Subcutaneous adipose tissue (tissue), 4 donors: ENCODE measurements around the gene ASPRV1. TPM values are rescaled to one million over a fixed set of nuclear protein-coding genes. Genes with fewer than 3 reads are reported as not detected.

Experiments used
- total RNA-seq, 4 donors: library from RNA; depleted of rRNA; stranded (reverse); fragments of >200 nt; gene quantifications; one replicate each; pipeline ENCODE4 v1.1.0, GENCODE V29; 2016
- TF ChIP-seq, protein P1 (sequence below): fragments of 450-650 bp; IDR thresholded peaks from one replicate; pipeline ENCODE4 v1.5.1; 2016; ENCODE audit warnings: low read depth, mild to moderate bottlenecking, control low read depth, antibody characterized with exemption, moderate library complexity

Gene ASPRV1
- total RNA-seq, 4 donors from 2014 or later = 0.98 to 3.5 (median 2.1) TPM

DNA sequence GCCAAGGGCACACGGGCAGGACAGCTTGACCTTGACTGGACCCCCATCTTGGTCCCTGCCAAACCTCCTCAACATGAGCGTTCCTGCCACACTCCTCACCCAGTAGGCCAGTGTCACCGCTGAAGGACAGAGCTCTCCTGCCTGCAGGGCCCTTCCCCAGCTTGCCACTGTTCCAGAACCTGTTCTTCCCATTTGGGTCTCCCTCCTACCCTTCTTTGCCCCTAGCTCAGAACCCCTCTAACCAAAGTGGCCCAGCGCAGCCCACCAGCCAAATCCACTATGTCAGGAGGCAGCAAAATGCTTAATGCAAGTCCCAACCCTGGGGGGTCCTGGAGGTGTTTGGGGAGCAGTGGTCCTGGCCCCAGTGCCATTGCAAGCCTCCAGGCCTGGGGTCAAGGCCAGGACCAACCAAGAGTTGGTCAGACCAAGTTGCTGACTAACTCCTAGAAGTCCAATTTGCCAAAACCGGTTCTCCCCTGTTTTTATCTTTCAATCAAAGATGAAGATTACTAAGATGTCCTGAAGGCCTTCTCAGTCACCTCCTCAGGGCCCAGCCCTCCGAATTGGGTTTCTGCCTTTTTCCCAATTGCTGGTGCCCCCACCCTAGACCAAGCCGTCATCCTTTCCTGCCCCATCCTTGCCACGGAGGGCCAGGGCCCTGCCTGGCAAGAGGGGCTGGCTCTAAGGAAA lies 4.5 kb upstream of the ASPRV1 start:
- TF ChIP-seq, protein P1, sequence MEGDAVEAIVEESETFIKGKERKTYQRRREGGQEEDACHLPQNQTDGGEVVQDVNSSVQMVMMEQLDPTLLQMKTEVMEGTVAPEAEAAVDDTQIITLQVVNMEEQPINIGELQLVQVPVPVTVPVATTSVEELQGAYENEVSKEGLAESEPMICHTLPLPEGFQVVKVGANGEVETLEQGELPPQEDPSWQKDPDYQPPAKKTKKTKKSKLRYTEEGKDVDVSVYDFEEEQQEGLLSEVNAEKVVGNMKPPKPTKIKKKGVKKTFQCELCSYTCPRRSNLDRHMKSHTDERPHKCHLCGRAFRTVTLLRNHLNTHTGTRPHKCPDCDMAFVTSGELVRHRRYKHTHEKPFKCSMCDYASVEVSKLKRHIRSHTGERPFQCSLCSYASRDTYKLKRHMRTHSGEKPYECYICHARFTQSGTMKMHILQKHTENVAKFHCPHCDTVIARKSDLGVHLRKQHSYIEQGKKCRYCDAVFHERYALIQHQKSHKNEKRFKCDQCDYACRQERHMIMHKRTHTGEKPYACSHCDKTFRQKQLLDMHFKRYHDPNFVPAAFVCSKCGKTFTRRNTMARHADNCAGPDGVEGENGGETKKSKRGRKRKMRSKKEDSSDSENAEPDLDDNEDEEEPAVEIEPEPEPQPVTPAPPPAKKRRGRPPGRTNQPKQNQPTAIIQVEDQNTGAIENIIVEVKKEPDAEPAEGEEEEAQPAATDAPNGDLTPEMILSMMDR = no peak

GRCh38 chr2:69964353-69964841 lies 3.0 kb upstream of the ASPRV1 start:
- TF ChIP-seq, protein P1 = no peak

DNA sequence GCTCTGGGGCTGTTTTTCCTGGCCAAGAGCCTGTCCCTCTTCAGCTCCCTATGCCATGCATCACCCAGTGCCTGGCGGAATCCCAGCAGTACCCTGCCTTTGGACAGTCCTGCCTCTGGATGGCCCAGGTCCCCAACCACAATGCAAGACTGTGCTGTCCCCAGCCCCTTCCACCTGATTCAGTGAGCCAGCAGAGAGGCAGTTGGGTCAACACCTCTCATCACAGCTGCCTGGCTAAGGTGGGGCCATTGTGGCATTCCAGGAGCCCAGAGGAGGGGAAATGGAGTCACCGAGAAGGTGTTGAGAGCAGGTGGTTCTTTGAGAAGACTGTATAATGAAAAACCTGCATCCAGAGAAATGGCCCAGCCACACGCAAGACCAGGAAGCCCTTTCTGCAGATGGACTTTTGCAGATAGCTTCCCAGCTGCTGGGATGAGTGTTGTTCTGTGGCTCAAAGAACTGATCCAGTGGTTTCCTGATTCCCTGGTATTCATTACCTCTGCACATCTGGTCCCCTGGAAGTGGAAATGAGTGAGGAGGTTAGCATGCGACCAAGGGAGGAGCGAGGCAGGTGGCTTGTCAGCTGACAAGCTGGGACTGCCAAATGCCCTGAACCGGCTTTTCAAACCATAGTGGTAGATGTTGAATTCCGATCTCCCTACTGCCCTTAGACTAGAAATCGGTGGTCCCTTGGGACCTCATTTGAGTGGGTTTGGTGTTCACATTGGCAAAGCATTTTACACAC lies 1.7 kb upstream of the ASPRV1 start:
- TF ChIP-seq, protein P1 = no peak

- TF ChIP-seq, protein P1 = no peak
Measured at GRCh38 chr2:69960821-69961220, 610 bp downstream of the ASPRV1 start.

- TF ChIP-seq, protein P1 = no peak
Measured at GRCh38 chr2:69959425-69959824, 2.0 kb downstream of the ASPRV1 start.

DNA sequence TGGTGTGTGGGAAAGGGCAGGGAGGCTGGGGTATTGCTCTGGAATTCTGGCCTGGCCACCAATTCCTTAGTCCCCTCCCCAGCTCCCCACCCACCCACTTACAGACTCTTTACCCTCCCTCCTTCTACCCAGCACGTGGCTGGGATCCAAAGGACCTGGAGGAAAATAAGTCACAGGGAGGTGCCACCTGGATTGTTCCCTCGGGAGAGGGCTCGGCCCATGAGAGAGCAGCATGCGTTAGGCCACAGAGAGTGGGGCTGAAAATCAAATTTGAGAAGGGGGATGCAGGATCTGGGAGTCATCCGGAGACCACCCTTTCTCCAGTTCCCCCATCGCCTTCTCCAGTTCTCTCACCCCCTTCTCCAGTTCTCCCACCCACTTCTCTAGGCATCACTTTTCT lies 3.0 kb downstream of the ASPRV1 start:
- TF ChIP-seq, protein P1 = no peak

GRCh38 chr2:69957965-69958364 lies 3.5 kb downstream of the ASPRV1 start:
- TF ChIP-seq, protein P1 = no peak
